ENCODE measurements around the gene ESYT1. TPM values are rescaled to one million over a fixed set of nuclear protein-coding genes. Genes with fewer than 3 reads are reported as not detected.
A peak's percentile ranks its signal among the peaks of the same experiment; 100 is the strongest.

Gene ESYT1
- total and polyA plus RNA-seq, 8 donors, result 8.6 to 142 (median 29.7) TPM

GRCh38 chr12:56151672-56152131 lies 23.6 kb downstream of the ESYT1 start:
- H3K27ac ChIP-seq, result peak overlapping the region; percentile 90 to 95 (median 94)
- DNase-seq, result peak; percentile 68 to 88
- H3K27me3 ChIP-seq, result no peaks in the 10 kb centered on the region
- no peaks in the 10 kb centered on the region for H3K9me3 ChIP-seq
- TF ChIP-seq POLR2A (IDR thresholded peaks at IDR 0.05), result no peak
- TF ChIP-seq POLR2AphosphoS5 (IDR thresholded peaks at IDR 0.05), result peak in 1 of 3 donors; percentile 7
- TF ChIP-seq, protein P1, sequence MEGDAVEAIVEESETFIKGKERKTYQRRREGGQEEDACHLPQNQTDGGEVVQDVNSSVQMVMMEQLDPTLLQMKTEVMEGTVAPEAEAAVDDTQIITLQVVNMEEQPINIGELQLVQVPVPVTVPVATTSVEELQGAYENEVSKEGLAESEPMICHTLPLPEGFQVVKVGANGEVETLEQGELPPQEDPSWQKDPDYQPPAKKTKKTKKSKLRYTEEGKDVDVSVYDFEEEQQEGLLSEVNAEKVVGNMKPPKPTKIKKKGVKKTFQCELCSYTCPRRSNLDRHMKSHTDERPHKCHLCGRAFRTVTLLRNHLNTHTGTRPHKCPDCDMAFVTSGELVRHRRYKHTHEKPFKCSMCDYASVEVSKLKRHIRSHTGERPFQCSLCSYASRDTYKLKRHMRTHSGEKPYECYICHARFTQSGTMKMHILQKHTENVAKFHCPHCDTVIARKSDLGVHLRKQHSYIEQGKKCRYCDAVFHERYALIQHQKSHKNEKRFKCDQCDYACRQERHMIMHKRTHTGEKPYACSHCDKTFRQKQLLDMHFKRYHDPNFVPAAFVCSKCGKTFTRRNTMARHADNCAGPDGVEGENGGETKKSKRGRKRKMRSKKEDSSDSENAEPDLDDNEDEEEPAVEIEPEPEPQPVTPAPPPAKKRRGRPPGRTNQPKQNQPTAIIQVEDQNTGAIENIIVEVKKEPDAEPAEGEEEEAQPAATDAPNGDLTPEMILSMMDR (IDR thresholded peaks at IDR 0.05), result peak in 5 of 7 experiments; percentile 19 to 64 (median 49)
- no peak for TF ChIP-seq EP300 (IDR thresholded peaks at IDR 0.05)
- WGBS, 5 donors, result 3 to 7% (median 6%) methylated on average over 12 of the region's 12 CpGs
- intact Hi-C loops (cut with DNase I; ENCODE audit: low total_unique reads), result no loop called here
- H3K4me1 ChIP-seq, result peaks cover 15 to 46% (median 34%) of the 10 kb centered on the region in 4 donors
- no peaks in the 10 kb centered on the region for H3K36me3 ChIP-seq
- peak overlapping the region; percentile 42 to 63 (median 56) for H3K4me3 ChIP-seq

- H3K27me3 ChIP-seq, result no peaks in the 10 kb centered on the region
- TF ChIP-seq, protein P1 (IDR thresholded peaks at IDR 0.05), result no peak
- TF ChIP-seq POLR2AphosphoS5 (IDR thresholded peaks at IDR 0.05), result peak; percentile 83 to 95 (median 93)
- no peak for TF ChIP-seq EP300 (IDR thresholded peaks at IDR 0.05)
- no peak for TF ChIP-seq POLR2A (IDR thresholded peaks at IDR 0.05)
- peak; percentile 95 to 98 for DNase-seq
- H3K27ac ChIP-seq, result peak within 1 kb of the TSS; percentile 90 to 95 (median 94)
- peak within 1 kb of the TSS; percentile 42 to 63 (median 56) for H3K4me3 ChIP-seq
- intact Hi-C loops (cut with DNase I; ENCODE audit: low total_unique reads), result no loop called here
- peaks cover 15 to 46% (median 34%) of the 10 kb centered on the region in 4 donors for H3K4me1 ChIP-seq
- H3K36me3 ChIP-seq, result no peaks in the 10 kb centered on the region
- no peaks in the 10 kb centered on the region for H3K9me3 ChIP-seq
- 0 to 1% (median 1%) methylated on average over 31 to 37 of the region's 37 CpGs for WGBS, 5 donors
These were observed 24.2 kb downstream of the ESYT1 start, which contains the start of gene MYL6B for GRCh38 chr12:56152132-56152755. MYL6B (plus strand) TSS chr12:56152587; CDS start chr12:56153919, 1,332 bp downstream.

- TF ChIP-seq POLR2A (IDR thresholded peaks at IDR 0.05) (no peak), POLR2AphosphoS5 (IDR thresholded peaks at IDR 0.05) (no peak), EP300 (IDR thresholded peaks at IDR 0.05) (no peak)
- TF ChIP-seq, protein P1 (IDR thresholded peaks at IDR 0.05), result no peak
- H3K36me3 ChIP-seq, result no peaks in the 10 kb centered on the region
- H3K27me3 ChIP-seq, result no peaks in the 10 kb centered on the region
- H3K27ac ChIP-seq, result peak overlapping the region; percentile 90 to 95 (median 94)
- peak overlapping the region; percentile 42 to 63 (median 56) for H3K4me3 ChIP-seq
- 4 to 13% (median 9%) methylated on average over 8 of the region's 8 CpGs for WGBS, 5 donors
- intact Hi-C loops (cut with DNase I; ENCODE audit: low total_unique reads), result no loop called here
- peaks cover 15 to 44% (median 37%) of the 10 kb centered on the region in 4 donors for H3K4me1 ChIP-seq
- DNase-seq, result peak in 1 of 2 donors; percentile 12
- H3K9me3 ChIP-seq, result no peaks in the 10 kb centered on the region
These were observed 24.9 kb downstream of the ESYT1 start for GRCh38 chr12:56152756-56153677.

DNA sequence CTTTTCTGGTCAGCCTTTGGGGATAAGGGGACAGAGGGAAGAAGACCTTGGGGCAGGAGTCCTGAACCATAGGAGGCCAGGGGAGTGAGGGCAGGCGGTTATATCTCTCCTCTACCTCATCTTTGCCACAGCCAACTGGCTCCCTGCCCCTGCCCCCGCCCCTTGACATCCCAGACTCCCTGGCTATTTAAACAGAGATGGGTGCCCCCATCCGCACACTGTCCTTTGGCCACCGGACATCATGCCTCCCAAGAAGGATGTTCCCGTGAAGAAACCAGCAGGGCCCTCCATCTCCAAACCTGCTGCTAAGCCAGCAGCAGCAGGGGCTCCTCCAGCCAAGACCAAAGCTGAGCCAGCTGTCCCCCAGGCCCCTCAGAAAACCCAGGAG lies 25.6 kb downstream of the ESYT1 start:
- no peaks in the 10 kb centered on the region for H3K27me3 ChIP-seq
- no peak for DNase-seq
- H3K27ac ChIP-seq, result peak overlapping the region in 1 of 5 donors; percentile 94
- 70 to 86% (median 74%) methylated on average over 5 of the region's 5 CpGs for WGBS, 5 donors
- no peaks in the 10 kb centered on the region for H3K36me3 ChIP-seq
- no peak overlapping the region for H3K4me3 ChIP-seq
- H3K4me1 ChIP-seq, result peaks cover 15 to 44% (median 37%) of the 10 kb centered on the region in 4 donors
- TF ChIP-seq EP300 (IDR thresholded peaks at IDR 0.05) (no peak), POLR2A (IDR thresholded peaks at IDR 0.05) (no peak), POLR2AphosphoS5 (IDR thresholded peaks at IDR 0.05) (no peak)
- intact Hi-C loops (cut with DNase I; ENCODE audit: low total_unique reads), result no loop called here
- H3K9me3 ChIP-seq, result no peaks in the 10 kb centered on the region
